HepG2 (cell line): ENCODE data around the gene ODAM. TPM values are rescaled to one million over a fixed set of nuclear protein-coding genes. Genes with fewer than 3 reads are reported as not detected.
A peak's percentile ranks its signal among the peaks of the same experiment; 100 is the strongest.

ENCODE experiments used
- AGO2 ChIP-seq: fragments of 200-400 bp; formaldehyde crosslinking; optimal IDR thresholded peaks from 2 replicates; pipeline ENCODE3; 2017; ENCODE audit warnings: mild to moderate bottlenecking, low read depth, low read length, moderate library complexity
- ATF6 ChIP-seq: sonication (generic); formaldehyde crosslinking; conservative IDR thresholded peaks from 2 replicates; pipeline ENCODE4 v1.4.0; 2020; ENCODE audit warnings: missing genetic modification reagents
- CREM ChIP-seq, 2 experiments: sonication (generic) in 1 of 2; formaldehyde crosslinking in 1 of 2; IDR thresholded peaks; 2 replicates each; pipeline versions ENCODE4 v1.4.0 to v1.6.1; 2016 to 2020; ENCODE audit warnings: antibody characterized with exemption in 1 of 2, mild to moderate bottlenecking in 1 of 2, missing genetic modification reagents in 1 of 2
- DNMT3B ChIP-seq: conservative IDR thresholded peaks from 2 replicates; pipeline ENCODE4 v1.6.1; 2016; ENCODE audit warnings: missing biosample characterization, control low read depth
- GPBP1L1 ChIP-seq: sonication (generic); formaldehyde crosslinking; IDR thresholded peaks from 2 replicates; pipeline ENCODE4 v1.5.0; 2020; ENCODE audit warnings: mild to moderate bottlenecking, missing genetic modification reagents
- NCOA5 ChIP-seq: sonication (generic); formaldehyde crosslinking; IDR thresholded peaks from 2 replicates; pipeline ENCODE4 v1.4.0; 2020; ENCODE audit warnings: missing genetic modification reagents
- NFKBIZ ChIP-seq: IDR thresholded peaks from 2 replicates; pipeline ENCODE4 v1.6.1; 2018; ENCODE audit warnings: missing genetic modification reagents, missing compliant biosample characterization
- PAXIP1 ChIP-seq: sonication (generic); formaldehyde crosslinking; conservative IDR thresholded peaks from 2 replicates; pipeline ENCODE4 v1.4.0; 2020; ENCODE audit warnings: mild to moderate bottlenecking, missing genetic modification reagents, moderate library complexity
- SOX6 ChIP-seq, 2 experiments: fragments of 450-650 bp in 1 of 2; sonication (generic) in 1 of 2; formaldehyde crosslinking in 1 of 2; IDR thresholded peaks; 2 replicates each; pipeline versions ENCODE4 v1.4.0 to v1.6.1; 2017 to 2020; ENCODE audit warnings: antibody characterized with exemption in 1 of 2, mild to moderate bottlenecking in 1 of 2, missing genetic modification reagents in 1 of 2
- TEAD3 ChIP-seq: optimal IDR thresholded peaks from 2 replicates; pipeline ENCODE3; 2016; ENCODE audit warnings: borderline replicate concordance
- THAP7 ChIP-seq: sonication (generic); formaldehyde crosslinking; IDR thresholded peaks from 2 replicates; pipeline ENCODE4 v1.8.1; 2023; ENCODE audit warnings: mild to moderate bottlenecking, missing genetic modification reagents
- TRIM22 ChIP-seq: fragments of 450-650 bp; IDR thresholded peaks from 2 replicates; pipeline ENCODE4 v1.6.1; 2017
- UBTF ChIP-seq: sonication (generic); formaldehyde crosslinking; IDR thresholded peaks from 2 replicates; pipeline ENCODE4 v1.4.0; 2020; ENCODE audit warnings: mild to moderate bottlenecking, missing genetic modification reagents
- ZBTB3 ChIP-seq: sonication (generic); formaldehyde crosslinking; IDR thresholded peaks from 2 replicates; pipeline ENCODE4 v1.4.0; 2020; ENCODE audit warnings: low read depth, mild to moderate bottlenecking, moderate library complexity, missing genetic modification reagents, borderline replicate concordance
- ZMAT3 ChIP-seq: sonication (generic); formaldehyde crosslinking; conservative IDR thresholded peaks from 2 replicates; pipeline ENCODE4 v1.7.0; 2021; ENCODE audit warnings: missing genetic modification reagents
- ZMYM4 ChIP-seq: sonication (generic); formaldehyde crosslinking; IDR thresholded peaks from 2 replicates; pipeline ENCODE4 v1.8.1; 2023; ENCODE audit warnings: mild to moderate bottlenecking, missing genetic modification reagents
- ZNF607 ChIP-seq: sonication (generic); formaldehyde crosslinking; IDR thresholded peaks from 2 replicates; pipeline ENCODE4 v1.5.1; 2020; ENCODE audit warnings: missing genetic modification reagents, mild to moderate bottlenecking, borderline replicate concordance
- ZNF644 ChIP-seq: IDR thresholded peaks from 2 replicates; pipeline ENCODE4 v1.6.1; 2016; ENCODE audit warnings: low read depth
- ZSCAN30 ChIP-seq: sonication (generic); formaldehyde crosslinking; IDR thresholded peaks from 2 replicates; pipeline ENCODE4 v1.5.0; 2020; ENCODE audit warnings: mild to moderate bottlenecking, missing genetic modification reagents
- polyA plus RNA-seq, 8 experiments: library from polyadenylated mRNA; depleted of rRNA in 3 of 8; stranded (reverse) in 7 of 8; unstranded in 1 of 8; fragments of >200 nt; fragmentation: Illumina TruSeq in 4 of 8; extraction: Trizol in 4 of 8; gene quantifications; 2 replicates each; pipeline versions ENCODE4 v1.2.1 to v1.2.3, GENCODE V29; 2011 to 2016; ENCODE audit warnings: low read depth in 4 of 8, missing spikeins in 1 of 8, mixed read lengths in 1 of 8; ENCODE audit not compliant: insufficient read depth in 1 of 8
- total RNA-seq, 5 experiments: library from RNA; depleted of rRNA; stranded (reverse); fragments of >200 nt; fragmentation: Illumina TruSeq; extraction: Trizol; gene quantifications; 2 replicates each; pipeline ENCODE4 v1.2.3, GENCODE V29; 2016; ENCODE audit warnings: low read depth in 1 of 5

Gene ODAM
- total and polyA plus RNA-seq, 2 of the 13 experiments (the other 11 are each of a cell fraction or from before 2014, with no cell fraction given): 94.6 to 115 TPM

- TF ChIP-seq NCOA5 (CRISPR knock-in tag) (no peak), ZNF644 (CRISPR knock-in tag) (no peak), ZMAT3 (no peak), CREM (IDR thresholded peaks at IDR 0.05) (peak; percentile 66), CREM (CRISPR knock-in tag; IDR thresholded peaks at IDR 0.05) (no peak), NFKBIZ (no peak), ZMYM4 (CRISPR knock-in tag) (peak; percentile 62; the same call in 1 of the 2 replicates), ZBTB3 (CRISPR knock-in tag) (no peak), PAXIP1 (CRISPR knock-in tag) (peak; percentile 58), DNMT3B (CRISPR knock-in tag) (no peak), ZNF607 (CRISPR knock-in tag) (no peak), SOX6 (IDR thresholded peaks at IDR 0.05) (no peak), SOX6 (CRISPR knock-in tag; IDR thresholded peaks at IDR 0.05) (peak; percentile 65; the same call in 1 of the 2 replicates), THAP7 (CRISPR knock-in tag) (no peak), TEAD3 (CRISPR knock-in tag) (no peak), AGO2 (no peak), ATF6 (CRISPR knock-in tag) (no peak), UBTF (CRISPR knock-in tag) (no peak), ZSCAN30 (CRISPR knock-in tag) (no peak), TRIM22 (no peak), GPBP1L1 (CRISPR knock-in tag) (no peak)
Observed at GRCh38 chr4:70203601-70204000, 8.1 kb downstream of the ODAM start (continued).
